Astrocyte of the cerebellum (primary cell): Measurements from ENCODE around the gene KAT5.
"Not testable (repeated sequence)": the region's sequence is repeated elsewhere in the genome, so short reads cannot be mapped to it uniquely, and the experiment has no call there.

Experiments
- DNase-seq: peaks from one replicate; pipeline ENCODE4 v3.0.0-alpha.2; 2011; ENCODE audit warnings: low read depth
- H3K4me3 ChIP-seq: 2 replicates; pipeline ENCODE4 v1.5.1; 2011; ENCODE audit warnings: mild to moderate bottlenecking, low read depth, low read length, moderate library complexity
- in situ Hi-C: cut with HindIII; loops from 2 replicates; pipeline ENCODE4 v1.10.0; 2017; ENCODE audit warnings: low sequenced_read_pairs
- TF ChIP-seq, protein P1 (sequence below): IDR thresholded peaks from 2 replicates; pipeline ENCODE4 v1.5.1; 2012; ENCODE audit warnings: low read length, low read depth, moderate library complexity, mild to moderate bottlenecking; ENCODE audit errors: missing control alignments

Gene KAT5

DNA sequence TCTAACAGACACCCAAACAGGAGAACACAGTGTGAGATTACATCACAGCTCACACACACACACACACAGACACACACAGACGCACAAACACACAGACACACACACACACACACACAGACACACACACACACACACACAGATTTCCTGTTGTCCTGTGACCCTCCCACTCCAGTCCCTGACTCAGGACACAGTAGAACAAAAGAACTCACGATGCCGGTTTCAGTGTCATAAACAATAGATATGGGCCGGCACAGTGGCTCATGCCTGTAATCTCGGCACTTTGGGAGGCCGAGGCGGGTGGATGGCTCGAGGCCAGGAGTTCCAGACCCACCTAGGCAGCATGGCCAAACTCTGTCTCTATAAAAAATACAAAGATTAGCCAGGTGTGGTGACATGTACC lies 13.8 kb upstream of the KAT5 start:
- TF ChIP-seq, protein P1, sequence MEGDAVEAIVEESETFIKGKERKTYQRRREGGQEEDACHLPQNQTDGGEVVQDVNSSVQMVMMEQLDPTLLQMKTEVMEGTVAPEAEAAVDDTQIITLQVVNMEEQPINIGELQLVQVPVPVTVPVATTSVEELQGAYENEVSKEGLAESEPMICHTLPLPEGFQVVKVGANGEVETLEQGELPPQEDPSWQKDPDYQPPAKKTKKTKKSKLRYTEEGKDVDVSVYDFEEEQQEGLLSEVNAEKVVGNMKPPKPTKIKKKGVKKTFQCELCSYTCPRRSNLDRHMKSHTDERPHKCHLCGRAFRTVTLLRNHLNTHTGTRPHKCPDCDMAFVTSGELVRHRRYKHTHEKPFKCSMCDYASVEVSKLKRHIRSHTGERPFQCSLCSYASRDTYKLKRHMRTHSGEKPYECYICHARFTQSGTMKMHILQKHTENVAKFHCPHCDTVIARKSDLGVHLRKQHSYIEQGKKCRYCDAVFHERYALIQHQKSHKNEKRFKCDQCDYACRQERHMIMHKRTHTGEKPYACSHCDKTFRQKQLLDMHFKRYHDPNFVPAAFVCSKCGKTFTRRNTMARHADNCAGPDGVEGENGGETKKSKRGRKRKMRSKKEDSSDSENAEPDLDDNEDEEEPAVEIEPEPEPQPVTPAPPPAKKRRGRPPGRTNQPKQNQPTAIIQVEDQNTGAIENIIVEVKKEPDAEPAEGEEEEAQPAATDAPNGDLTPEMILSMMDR: no peak
- DNase-seq: no peak
- in situ Hi-C loops: no loop called here
- H3K4me3 ChIP-seq: no peak overlapping the region

DNA sequence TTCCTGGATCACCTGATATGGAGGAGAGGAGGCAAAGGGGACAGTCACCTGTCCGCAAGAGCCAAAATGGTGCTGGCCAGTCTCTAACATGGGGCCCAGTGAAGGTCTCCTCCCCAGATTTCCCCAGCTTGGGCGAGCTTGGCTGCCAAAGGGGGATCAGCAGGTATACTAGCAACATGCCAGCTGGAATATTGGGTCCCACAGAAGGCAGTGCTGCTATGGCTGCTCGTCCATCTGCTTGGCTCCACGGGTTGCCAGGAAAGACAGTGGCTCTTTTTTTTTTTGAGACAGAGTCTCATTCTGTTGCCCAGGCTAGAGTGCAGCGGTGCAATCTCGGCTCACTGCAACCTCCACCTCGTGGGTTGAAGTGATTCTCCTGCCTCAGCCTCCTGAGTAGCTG lies 12.7 kb upstream of the KAT5 start:
- in situ Hi-C loops: no loop called here
- no peak for DNase-seq
- H3K4me3 ChIP-seq: no peak overlapping the region
- TF ChIP-seq, protein P1: no peak

DNA sequence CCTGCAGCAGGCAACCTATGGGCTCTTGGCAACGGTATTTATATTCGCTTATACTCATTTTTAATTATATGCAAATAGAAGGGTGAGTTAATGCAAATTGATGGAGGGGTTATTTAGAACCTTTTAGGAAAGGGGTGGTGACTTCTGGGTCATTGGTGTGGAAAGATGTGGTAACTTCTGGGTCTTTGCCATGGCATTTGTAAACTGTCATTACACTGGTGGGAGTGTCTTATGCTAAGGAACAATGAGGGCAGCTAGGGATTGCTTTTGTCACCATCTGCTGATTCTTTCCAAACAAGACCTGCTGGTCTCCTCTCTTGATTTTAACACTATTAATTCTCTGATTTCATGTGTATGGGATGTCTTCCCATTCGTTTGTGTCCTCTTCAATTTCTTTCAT lies 11.7 kb upstream of the KAT5 start:
- in situ Hi-C loops: no loop called here
- TF ChIP-seq, protein P1: no peak
- no peak for DNase-seq
- H3K4me3 ChIP-seq: no peak overlapping the region

DNA sequence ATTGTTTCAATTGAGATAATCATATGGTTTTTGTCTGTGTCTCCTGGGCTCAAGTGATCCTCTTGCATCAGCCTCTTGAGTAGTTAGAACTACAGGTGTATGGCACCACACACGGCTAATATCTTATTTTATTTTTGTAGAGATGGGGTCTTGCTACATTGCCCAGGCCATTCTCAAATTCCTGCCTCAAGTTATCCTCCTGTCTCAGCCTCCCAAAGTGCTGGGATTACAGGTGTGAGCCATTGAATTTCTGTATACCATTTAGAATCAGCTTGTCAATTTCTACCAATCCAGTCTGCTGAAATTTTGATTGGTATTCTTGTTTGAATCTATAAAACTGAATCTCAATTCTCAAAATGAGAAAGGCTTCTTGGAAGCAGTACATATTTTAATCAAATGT lies 10.4 kb upstream of the KAT5 start:
- H3K4me3 ChIP-seq: no peak overlapping the region
- TF ChIP-seq, protein P1: no peak
- DNase-seq: no peak
- in situ Hi-C loops: no loop called here

DNA sequence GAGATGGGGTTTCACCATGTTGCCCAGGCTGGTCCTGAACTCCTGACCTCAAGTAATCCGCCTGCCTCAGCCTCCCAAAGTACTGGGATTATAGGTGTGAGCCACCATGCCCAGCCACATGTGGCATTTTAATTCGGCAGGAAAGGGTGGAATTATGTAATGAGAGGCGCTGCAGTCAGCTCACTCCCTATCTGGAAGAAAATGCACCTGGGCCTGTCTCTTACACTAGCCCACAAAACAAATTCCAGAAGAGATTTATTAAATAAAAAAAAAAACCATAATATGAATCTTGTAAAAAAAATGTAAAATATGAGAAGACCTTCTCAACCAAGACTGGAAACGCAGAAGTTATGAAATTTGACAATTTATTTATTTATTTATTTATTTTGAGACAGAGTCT lies 8.2 kb upstream of the KAT5 start:
- in situ Hi-C loops: no loop called here
- TF ChIP-seq, protein P1: no peak
- DNase-seq: no peak
- no peak overlapping the region for H3K4me3 ChIP-seq

DNA sequence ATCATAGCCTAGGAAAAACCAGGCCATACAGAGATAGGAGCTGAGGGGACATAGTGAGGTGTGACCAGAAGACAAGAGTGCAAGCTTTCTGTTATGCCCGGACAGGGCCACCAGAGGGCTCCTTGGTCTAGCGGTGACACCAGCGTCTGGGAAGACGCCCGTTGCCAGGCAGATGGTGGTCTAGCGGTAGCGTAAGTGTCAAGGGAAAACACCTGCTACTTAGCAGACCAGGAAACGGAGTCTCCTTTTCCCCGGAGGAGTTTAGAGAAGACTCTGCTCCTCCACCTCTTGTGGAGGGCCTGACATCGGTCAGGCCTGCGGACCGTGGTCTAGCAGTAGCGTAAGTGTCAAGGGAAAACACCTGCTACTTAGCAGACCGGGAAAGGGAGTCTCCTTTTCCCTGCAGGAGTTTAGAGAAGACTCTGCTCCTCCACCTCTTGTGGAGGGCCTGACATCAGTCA lies 5.7 kb upstream of the KAT5 start:
- H3K4me3 ChIP-seq, DNase-seq, in situ Hi-C loops: not testable (repeated sequence)
- TF ChIP-seq, protein P1: peak; percentile 54

DNA sequence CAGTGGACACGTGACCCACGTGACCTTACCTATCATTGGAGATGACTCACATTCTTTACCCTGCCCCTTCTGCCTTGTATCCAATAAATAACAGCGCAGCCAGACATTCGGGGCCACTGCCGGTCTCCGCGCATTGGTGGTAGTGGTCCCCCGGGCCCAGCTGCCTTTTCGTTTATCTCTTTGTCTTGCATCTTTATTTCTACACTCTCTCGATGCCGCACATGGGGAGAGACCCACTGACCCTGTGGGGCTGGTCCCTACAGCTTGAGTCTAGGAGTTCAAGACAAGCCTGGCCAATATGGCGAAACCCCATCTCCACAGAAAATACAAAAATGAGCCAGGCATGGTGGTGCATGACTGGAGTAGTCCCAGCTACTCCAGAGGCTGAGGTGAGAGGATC lies 5.0 kb upstream of the KAT5 start:
- H3K4me3 ChIP-seq, in situ Hi-C loops, DNase-seq: not testable (repeated sequence)
